ENCODE data around the gene MTMR3. TPM values are rescaled to one million over a fixed set of nuclear protein-coding genes. Genes with fewer than 3 reads are reported as not detected.

The MTMR3 gene
- total RNA-seq, 1 donor from 2014 or later = 36.9 TPM

- no peaks in the 10 kb centered on the region for H3K27me3 Mint-ChIP-seq (ENCODE audit: low read depth)
- DNase-seq (ENCODE audit: low spot score) = no peak
- no peak overlapping the region for H3K27ac Mint-ChIP-seq (ENCODE audit: unreplicated experiment)
- H3K36me3 Mint-ChIP-seq (ENCODE audit: low read depth) = peaks cover 5% of the 10 kb centered on the region
- no peaks in the 10 kb centered on the region for H3K9me3 Mint-ChIP-seq (ENCODE audit: low read depth)
- peaks cover 8% of the 10 kb centered on the region for H3K4me1 Mint-ChIP-seq (ENCODE audit: low read depth)
- no peak for TF ChIP-seq CTCF (IDR thresholded peaks at IDR 0.05)
- no peak overlapping the region for H3K4me3 Mint-ChIP-seq (ENCODE audit: unreplicated experiment)
Measured at GRCh38 chr22:30004101-30004500, 121.1 kb downstream of the MTMR3 start.

- H3K27ac Mint-ChIP-seq (ENCODE audit: unreplicated experiment) = no peak overlapping the region
- peaks cover 8% of the 10 kb centered on the region for H3K4me1 Mint-ChIP-seq (ENCODE audit: low read depth)
- no peaks in the 10 kb centered on the region for H3K27me3 Mint-ChIP-seq (ENCODE audit: low read depth)
- TF ChIP-seq CTCF (IDR thresholded peaks at IDR 0.05) = no peak
- DNase-seq (ENCODE audit: low spot score) = no peak
- no peak overlapping the region for H3K4me3 Mint-ChIP-seq (ENCODE audit: unreplicated experiment)
- H3K36me3 Mint-ChIP-seq (ENCODE audit: low read depth) = peaks cover 3% of the 10 kb centered on the region
- H3K9me3 Mint-ChIP-seq (ENCODE audit: low read depth) = no peaks in the 10 kb centered on the region
Measured at GRCh38 chr22:30004694-30005093, 121.7 kb downstream of the MTMR3 start.

DNA sequence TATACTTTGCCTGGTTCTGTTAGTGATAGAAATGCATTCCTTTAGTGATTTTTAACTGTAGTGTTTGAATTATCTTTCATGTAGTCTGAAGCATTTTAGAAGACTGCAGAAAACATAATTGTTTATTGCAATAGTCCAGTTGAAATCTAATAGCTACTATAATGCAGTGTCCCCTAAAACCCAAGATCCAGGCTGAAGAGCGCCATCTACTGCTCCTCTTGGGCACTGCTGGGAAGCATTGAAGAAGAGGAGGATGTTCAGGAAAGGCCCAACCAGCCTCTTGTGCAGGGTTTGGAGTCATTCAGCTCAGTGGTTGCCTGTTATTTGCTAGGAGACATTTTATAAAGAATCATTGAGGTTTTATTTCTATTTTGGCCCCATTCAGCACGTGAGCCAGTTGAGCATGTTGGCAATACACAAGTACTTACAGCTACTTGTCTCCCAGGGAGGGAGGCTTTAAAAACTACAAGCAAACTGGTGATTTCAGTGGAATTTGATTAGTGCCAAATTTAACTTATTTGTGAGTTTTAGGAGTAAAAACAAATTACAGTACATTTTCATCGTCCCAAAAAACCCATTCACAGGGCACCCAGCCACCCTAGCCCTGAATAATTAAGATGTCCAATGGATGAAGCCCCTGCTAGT, 122.4 kb downstream of the MTMR3 start:
- TF ChIP-seq CTCF (IDR thresholded peaks at IDR 0.05) = peak; percentile 99
- Mint-ChIP-seq H3K36me3 (ENCODE audit: low read depth) (peaks cover 6% of the 10 kb centered on the region), H3K27ac (ENCODE audit: unreplicated experiment) (no peak overlapping the region), H3K9me3 (ENCODE audit: low read depth) (no peaks in the 10 kb centered on the region), H3K4me3 (ENCODE audit: unreplicated experiment) (no peak overlapping the region), H3K27me3 (ENCODE audit: low read depth) (no peaks in the 10 kb centered on the region), H3K4me1 (ENCODE audit: low read depth) (peaks cover 8% of the 10 kb centered on the region)
- no peak for DNase-seq (ENCODE audit: low spot score)

DNA sequence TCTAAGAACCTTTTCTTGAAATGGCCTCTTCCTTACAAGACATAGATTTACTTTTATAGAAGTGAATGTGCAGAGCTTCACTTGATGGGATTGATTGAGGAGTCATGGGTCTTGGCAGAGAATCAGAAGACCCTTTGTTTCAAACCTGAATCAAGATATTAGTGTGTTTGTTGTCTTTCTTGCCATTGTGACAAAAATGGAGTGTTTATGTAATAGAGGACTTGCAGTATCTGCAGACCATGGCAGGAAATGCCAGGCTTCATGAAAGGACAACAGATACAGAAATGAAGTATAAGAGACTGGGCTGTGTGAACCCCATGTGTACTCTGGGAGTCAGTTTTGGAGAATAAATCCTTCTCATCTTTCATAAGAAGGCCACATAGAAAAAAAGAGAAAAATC, 124.4 kb downstream of the MTMR3 start:
- Mint-ChIP-seq H3K4me1 (ENCODE audit: low read depth) (peaks cover 4% of the 10 kb centered on the region), H3K9me3 (ENCODE audit: low read depth) (no peaks in the 10 kb centered on the region), H3K4me3 (ENCODE audit: unreplicated experiment) (no peak overlapping the region), H3K27me3 (ENCODE audit: low read depth) (no peaks in the 10 kb centered on the region), H3K36me3 (ENCODE audit: low read depth) (peaks cover 5% of the 10 kb centered on the region), H3K27ac (ENCODE audit: unreplicated experiment) (no peak overlapping the region)
- TF ChIP-seq CTCF (IDR thresholded peaks at IDR 0.05) = no peak
- DNase-seq (ENCODE audit: low spot score) = no peak

DNA sequence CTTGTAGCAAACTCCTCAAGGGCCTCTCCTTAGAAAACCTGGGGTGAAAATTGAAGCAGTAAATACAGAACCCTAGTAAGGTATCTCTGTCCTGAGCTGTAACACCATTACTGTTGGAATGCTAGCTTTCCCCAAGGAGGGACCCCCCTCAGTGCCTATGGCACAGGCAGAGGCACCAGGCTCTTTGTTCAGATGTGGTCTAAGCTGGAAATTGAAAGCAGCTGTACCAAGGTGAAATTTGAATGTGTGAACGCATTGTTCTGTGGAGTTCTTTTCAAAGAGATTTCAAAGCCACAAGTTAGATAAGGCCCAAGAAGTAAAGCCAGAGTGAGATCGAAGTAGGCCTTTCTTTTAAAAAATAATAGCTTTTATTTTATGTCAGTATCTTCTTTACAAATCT, 125.4 kb downstream of the MTMR3 start:
- Mint-ChIP-seq H3K36me3 (ENCODE audit: low read depth) (peaks cover 5% of the 10 kb centered on the region), H3K27me3 (ENCODE audit: low read depth) (no peaks in the 10 kb centered on the region), H3K4me1 (ENCODE audit: low read depth) (peaks cover 4% of the 10 kb centered on the region), H3K4me3 (ENCODE audit: unreplicated experiment) (no peak overlapping the region), H3K27ac (ENCODE audit: unreplicated experiment) (no peak overlapping the region), H3K9me3 (ENCODE audit: low read depth) (no peaks in the 10 kb centered on the region)
- TF ChIP-seq CTCF (IDR thresholded peaks at IDR 0.05) = no peak
- no peak for DNase-seq (ENCODE audit: low spot score)
